GM19452 (cell line): ENCODE results near the gene BRD3OS.
"Not testable (repeated sequence)": the region's sequence is repeated elsewhere in the genome, so short reads cannot be mapped to it uniquely, and the experiment has no call there.

Experiments
- ATAC-seq: cut with Tn5 transposase; IDR thresholded peaks from one replicate; pipeline ENCODE4 v1.9.1; 2021; ENCODE audit not compliant: unreplicated experiment

The BRD3OS gene

GRCh38 chr9:134061688-134062371, 36.5 kb downstream of the BRD3OS start:
- no peak for ATAC-seq

GRCh38 chr9:134062461-134063087, 37.3 kb downstream of the BRD3OS start:
- ATAC-seq: no peak

- ATAC-seq: no peak
Measured at GRCh38 chr9:134063088-134063570, 37.8 kb downstream of the BRD3OS start.

- no peak for ATAC-seq
Measured at GRCh38 chr9:134063571-134064450, 38.5 kb downstream of the BRD3OS start.

DNA sequence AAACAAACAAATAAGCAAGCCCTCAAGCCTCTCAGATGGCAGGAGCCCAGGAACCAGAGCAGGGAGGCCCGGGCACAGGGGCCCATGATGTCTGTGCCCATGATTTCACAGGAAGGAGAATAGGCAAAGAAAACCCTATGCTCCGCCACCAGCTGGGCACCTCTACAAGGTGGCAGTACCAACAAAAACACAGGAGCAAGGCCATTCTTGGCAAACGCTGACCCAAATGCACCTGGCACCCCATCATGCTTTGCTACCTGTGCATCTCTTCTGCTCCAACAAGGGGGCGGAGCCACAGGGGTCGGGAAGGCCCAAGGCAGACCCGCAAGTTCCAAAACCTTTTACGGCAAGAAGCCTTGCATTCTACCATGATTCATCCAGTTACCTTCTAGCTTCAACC, 39.4 kb downstream of the BRD3OS start:
- no peak for ATAC-seq

DNA sequence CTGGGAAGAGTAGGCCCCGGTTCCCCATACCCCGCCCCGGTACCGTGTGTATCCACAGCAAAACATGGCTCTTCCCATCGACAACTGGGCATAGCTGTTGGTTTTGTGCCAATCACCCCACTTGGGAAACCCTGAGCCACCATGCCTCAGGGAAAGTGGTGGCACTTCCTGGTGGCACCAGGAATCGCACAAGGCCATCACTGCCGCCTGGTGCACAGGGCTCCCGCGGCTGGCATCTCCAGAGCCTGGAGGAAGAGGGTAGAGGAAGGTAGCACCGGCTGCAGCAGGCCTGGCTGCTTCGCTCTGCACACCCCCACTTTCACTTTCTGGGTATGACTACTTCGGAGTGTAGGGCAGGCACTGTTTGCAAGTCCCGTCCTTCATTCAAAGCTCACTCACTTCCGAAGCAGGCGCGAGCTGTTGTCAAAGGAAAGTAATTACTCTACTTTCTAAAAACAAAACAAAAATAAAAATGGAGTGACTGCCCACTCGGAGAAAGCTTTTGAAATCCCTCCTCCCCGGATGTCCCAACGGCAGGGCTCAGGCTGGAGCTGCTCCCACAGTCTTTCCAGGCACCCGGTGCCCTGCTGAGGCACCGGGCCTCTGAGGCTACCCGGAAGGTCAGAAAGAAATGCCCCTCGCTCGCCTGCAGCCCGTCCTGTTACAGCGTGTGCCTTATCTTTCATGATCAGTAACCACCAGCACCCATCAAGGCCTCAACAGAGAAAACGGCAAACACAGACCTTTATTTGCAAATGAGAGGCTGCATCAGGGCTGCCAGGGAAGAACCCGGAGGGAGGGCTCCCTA, 40.5 kb downstream of the BRD3OS start:
- no peak for ATAC-seq

DNA sequence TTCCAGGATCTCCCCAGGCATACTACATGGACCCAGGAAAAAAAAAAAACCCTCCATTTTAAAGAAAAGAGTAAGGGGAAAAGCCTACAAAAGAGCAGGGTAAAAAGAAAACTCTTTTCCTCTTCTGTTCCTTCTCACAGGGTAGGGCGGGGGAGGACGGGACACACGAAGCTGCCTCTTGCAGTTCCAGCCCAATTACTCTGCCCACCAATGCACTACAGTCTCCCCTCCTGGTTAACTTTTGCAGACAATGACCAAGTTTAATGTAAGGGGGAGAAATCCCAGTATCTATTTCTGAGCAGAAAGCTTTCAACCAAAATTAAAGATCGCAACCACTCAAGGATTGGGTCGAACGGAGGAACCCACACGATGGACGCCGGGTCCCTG, 41.2 kb downstream of the BRD3OS start:
- no peak for ATAC-seq

GRCh38 chr9:134066913-134067851, 41.9 kb downstream of the BRD3OS start:
- peak; percentile 5 for ATAC-seq

- ATAC-seq: peak; percentile 64
Measured at GRCh38 chr9:134067904-134068743, 42.8 kb downstream of the BRD3OS start, which contains the start of gene BRD3. Gene BRD3, minus strand, starts transcription at chr9:134068026. Its CDS starts 14,549 bp downstream, at chr9:134053477.

DNA sequence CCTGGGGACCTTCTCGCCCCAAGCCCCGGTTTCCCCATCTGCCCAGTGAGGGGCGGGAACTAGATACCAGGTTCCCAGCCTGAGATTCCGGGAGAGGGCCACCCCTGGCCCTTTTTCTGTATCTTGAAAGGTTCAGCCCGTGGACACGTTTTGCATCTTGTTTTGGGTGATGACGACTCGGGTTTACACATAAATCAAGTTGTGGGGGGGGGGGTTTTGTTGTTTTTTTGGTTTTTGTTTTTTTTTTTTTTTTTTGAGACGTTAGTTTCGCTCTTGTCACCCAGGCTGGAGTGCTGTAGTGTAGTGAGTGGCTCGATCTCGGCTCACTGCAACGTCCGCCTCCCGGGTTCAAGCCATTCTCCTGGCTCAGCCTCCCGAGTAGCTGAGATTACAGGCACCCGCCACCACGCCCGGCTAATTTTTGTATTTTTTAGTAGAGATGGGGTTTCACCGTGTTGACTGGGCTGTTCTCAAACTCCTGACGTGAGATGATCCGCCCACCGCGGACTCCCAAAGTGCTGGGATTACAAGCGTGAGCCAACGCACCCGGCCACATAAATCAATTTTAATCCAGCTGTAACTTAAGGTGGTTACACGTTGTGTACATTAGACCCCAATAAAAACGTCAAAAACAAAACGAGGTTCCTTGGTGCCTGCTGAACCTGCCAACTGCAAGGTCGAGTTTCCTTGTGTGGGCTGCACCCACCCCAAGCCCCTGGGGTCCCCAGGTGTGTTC, 43.6 kb downstream of the BRD3OS start:
- ATAC-seq: no peak

- no peak for ATAC-seq
Measured at GRCh38 chr9:134069480-134070399, 44.5 kb downstream of the BRD3OS start.

DNA sequence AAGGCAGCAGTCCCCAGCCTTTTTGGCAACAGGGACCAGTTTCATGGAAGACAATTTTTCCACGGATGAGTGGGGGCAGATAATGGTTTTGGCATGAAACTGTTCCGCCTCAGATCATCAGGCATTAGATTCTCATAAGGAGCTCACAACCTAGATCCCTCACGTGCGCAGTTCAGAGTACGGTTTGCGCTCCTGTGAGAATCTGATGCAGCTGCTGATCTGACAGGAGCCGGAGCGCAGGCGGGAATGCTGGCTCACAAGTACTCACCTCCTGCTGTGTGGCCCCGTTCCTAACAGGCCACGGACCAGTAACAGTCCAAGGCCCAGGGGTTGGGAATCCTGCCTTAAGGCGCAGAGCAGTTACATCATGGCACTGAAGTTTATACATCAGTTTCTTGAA, 45.9 kb downstream of the BRD3OS start:
- no peak for ATAC-seq

- not testable (repeated sequence) for ATAC-seq
Measured at GRCh38 chr9:134072683-134073082, 47.4 kb downstream of the BRD3OS start.

GRCh38 chr9:134073500-134073899, 48.2 kb downstream of the BRD3OS start:
- ATAC-seq: no peak

DNA sequence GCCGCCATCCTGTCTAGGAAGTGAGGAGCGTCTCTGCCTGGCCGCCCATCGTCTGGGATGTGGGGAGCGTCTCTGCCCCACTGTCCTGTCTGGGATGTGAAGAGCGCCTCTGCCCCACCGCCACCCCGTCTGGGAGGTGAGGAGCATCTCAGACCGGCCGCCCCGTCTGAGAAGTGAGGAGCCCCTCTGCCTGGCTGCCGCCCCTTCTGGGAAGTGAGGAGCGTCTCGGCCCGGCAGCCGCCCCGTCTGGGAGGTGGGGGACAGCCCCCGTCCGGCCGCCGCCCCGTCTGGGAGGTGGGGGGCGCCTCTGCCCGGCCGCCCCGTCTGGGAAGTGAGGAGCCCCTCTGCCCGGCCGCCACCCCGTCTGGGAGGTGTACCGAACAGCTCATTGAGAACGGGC, 50.4 kb downstream of the BRD3OS start:
- not testable (repeated sequence) for ATAC-seq

DNA sequence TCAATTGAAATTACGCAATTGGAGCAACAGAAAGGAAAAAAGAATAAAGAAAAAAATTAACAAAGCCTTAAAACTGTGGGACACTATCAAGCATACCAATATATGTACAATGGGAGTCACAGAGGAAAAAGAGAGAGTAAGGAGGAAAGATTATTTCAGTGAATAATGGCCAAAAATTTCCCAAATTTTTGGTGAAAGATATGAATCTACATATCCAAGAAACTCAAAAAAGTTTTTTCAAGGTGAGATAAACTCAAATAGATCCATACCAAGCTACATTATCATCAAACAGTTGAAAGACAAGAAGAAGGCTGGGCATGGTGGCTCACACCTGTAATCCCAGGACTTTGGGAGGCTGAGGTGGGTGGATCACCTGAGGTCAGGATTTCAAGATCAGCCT, 51.4 kb downstream of the BRD3OS start:
- no peak for ATAC-seq
